SW480 (cell line): Measurements from ENCODE around the gene NR2C2.
"Not testable (repeated sequence)": the region's sequence is repeated elsewhere in the genome, so short reads cannot be mapped to it uniquely, and the experiment has no call there.

ENCODE experiments used
- DNase-seq: peaks from one replicate; pipeline ENCODE4 v3.0.0-alpha.2; 2016; ENCODE audit warnings: low spot score

The NR2C2 gene

GRCh38 chr3:14959359-14959943 is 12.1 kb downstream of the NR2C2 start:
- no peak for DNase-seq

- DNase-seq, result no peak
Measured at GRCh38 chr3:14962762-14963161, 15.4 kb downstream of the NR2C2 start.

- DNase-seq, result no peak
Measured at GRCh38 chr3:14967285-14967684, 19.9 kb downstream of the NR2C2 start.

- no peak for DNase-seq
Measured at GRCh38 chr3:14969671-14970070, 22.3 kb downstream of the NR2C2 start.

GRCh38 chr3:14976317-14976716 is 28.9 kb downstream of the NR2C2 start:
- DNase-seq, result no peak

- no peak for DNase-seq
Measured at GRCh38 chr3:14980689-14981088, 33.3 kb downstream of the NR2C2 start.

GRCh38 chr3:14984581-14985113 is 37.3 kb downstream of the NR2C2 start:
- DNase-seq, result no peak

- peak; percentile 17 for DNase-seq
Measured at GRCh38 chr3:14988988-14989394, 41.6 kb downstream of the NR2C2 start.

- no peak for DNase-seq
Measured at GRCh38 chr3:14989943-14990779, 42.8 kb downstream of the NR2C2 start.

GRCh38 chr3:14990780-14991148 is 43.4 kb downstream of the NR2C2 start:
- no peak for DNase-seq

- DNase-seq, result no peak
Measured at GRCh38 chr3:14991151-14991742, 43.9 kb downstream of the NR2C2 start.

- DNase-seq, result no peak
Measured at GRCh38 chr3:14991818-14992612, 44.6 kb downstream of the NR2C2 start.

- no peak for DNase-seq
Measured at GRCh38 chr3:14997941-14998340, 50.6 kb downstream of the NR2C2 start.

- DNase-seq, result not testable (repeated sequence)
Measured at GRCh38 chr3:14999182-14999581, 51.8 kb downstream of the NR2C2 start.

GRCh38 chr3:15007681-15008141 is 60.3 kb downstream of the NR2C2 start:
- no peak for DNase-seq

- DNase-seq, result no peak
Measured at GRCh38 chr3:15009167-15009566, 61.8 kb downstream of the NR2C2 start.

- DNase-seq, result no peak
Measured at GRCh38 chr3:15010664-15011063, 63.3 kb downstream of the NR2C2 start.

- DNase-seq, result no peak
Measured at GRCh38 chr3:15011174-15011573, 63.8 kb downstream of the NR2C2 start.

- DNase-seq, result no peak
Measured at GRCh38 chr3:15014606-15015328, 67.4 kb downstream of the NR2C2 start.

GRCh38 chr3:15015456-15015855 is 68.1 kb downstream of the NR2C2 start:
- no peak for DNase-seq

- DNase-seq, result no peak
Measured at GRCh38 chr3:15017191-15017590, 69.8 kb downstream of the NR2C2 start.
